Coronary artery (tissue), 2 donors: Measurements from ENCODE around the gene CA9.

Experiments
- DNase-seq: peaks from one replicate; pipeline ENCODE4 v3.0.0-alpha.2; 2017; ENCODE audit warnings: low spot score
- H3K27ac ChIP-seq, 2 donors: fragments of 200-600 bp; sonication (generic); one replicate each; pipeline ENCODE4 v1.5.1; 2016 to 2019
- H3K4me3 ChIP-seq: fragments of 200-600 bp; sonication (generic); 2 replicates; pipeline ENCODE4 v1.5.1; 2016; ENCODE audit warnings: mild to moderate bottlenecking, moderate library complexity
- TF ChIP-seq, protein P1 (sequence below): fragments of 200-600 bp; sonication (generic); IDR thresholded peaks from one replicate; pipeline ENCODE4 v1.5.1; 2019; ENCODE audit warnings: antibody characterized with exemption

CA9 gene

DNA sequence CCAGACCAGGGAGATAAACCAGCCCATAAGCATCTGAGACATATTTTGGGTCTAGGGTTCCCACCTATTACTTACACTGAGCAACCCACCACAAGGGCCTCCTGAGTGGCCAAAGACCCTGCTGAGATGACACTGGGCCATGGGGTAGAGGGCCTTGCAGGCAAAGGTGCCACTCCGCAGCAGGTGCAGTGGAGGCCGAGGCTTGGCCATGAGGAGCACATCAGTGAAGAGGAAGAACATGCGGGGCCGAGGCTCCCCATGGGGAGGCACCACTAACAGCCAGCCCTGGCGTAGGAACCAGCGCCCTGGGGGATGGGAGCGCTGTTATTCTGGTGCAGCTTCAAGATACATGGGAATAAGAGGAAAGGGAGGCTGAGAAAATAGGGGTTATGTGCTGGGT, 11.3 kb upstream of the CA9 start:
- Histone ChIP-seq H3K27ac (peak overlapping the region; percentile 99), H3K4me3 (no peak overlapping the region)
- TF ChIP-seq, protein P1, sequence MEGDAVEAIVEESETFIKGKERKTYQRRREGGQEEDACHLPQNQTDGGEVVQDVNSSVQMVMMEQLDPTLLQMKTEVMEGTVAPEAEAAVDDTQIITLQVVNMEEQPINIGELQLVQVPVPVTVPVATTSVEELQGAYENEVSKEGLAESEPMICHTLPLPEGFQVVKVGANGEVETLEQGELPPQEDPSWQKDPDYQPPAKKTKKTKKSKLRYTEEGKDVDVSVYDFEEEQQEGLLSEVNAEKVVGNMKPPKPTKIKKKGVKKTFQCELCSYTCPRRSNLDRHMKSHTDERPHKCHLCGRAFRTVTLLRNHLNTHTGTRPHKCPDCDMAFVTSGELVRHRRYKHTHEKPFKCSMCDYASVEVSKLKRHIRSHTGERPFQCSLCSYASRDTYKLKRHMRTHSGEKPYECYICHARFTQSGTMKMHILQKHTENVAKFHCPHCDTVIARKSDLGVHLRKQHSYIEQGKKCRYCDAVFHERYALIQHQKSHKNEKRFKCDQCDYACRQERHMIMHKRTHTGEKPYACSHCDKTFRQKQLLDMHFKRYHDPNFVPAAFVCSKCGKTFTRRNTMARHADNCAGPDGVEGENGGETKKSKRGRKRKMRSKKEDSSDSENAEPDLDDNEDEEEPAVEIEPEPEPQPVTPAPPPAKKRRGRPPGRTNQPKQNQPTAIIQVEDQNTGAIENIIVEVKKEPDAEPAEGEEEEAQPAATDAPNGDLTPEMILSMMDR: no peak
- no peak for DNase-seq

DNA sequence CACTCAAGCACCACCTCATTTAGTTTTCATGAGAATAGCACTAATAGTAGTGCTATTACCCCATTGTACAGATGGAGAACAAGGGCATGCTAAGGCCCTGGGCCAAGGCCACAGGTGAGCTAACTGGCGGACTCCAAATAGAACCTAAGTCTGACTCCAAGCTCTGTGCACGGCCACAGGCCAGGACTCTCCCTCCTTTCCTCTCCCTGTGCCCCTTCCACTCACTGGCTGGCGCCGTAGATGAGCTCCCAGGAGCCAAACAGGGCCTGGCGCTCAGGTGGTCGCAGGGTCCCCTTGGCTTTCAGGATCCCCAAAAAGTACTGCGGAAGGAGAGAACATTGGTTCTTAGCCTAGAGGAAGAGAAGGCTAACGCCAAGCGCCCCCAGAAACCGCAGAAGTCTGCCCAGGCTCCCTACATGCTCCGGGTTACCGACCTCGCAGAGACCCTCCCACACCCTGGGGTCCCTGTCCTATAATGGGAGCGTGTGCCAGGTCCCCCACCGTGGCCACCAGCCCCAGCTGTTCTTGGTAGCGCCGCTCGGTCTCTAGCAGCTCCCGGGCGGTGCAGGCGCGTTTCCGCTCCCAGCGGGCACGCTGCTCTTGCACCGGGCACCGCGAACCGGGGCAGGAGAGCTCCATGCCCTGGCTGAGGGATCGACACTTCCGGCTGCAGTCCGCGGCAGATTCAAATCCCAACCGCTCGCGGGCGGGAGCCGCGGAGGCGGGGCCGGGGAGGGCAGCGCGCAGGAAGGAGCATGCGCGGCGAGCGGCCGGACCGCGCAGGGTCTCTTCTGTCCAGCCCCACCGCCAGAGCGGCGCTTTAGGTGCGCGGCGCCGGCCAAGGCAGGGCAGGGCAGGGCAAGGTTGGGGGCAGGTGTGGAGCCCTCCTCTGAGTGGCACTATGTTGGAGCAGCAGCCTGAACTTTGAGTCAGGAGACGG, 8.9 kb upstream of the CA9 start, which contains the start of gene ARHGEF39:
TSS of gene ARHGEF39 (minus strand) at position 665 of the 940 bp plus-strand sequence. CDS start at position 639, 26 bp downstream.
- no peak for DNase-seq
- peak within 1 kb of the TSS; percentile 99 for H3K27ac ChIP-seq
- peak within 1 kb of the TSS; percentile 76 for H3K4me3 ChIP-seq
- TF ChIP-seq, protein P1: no peak

DNA sequence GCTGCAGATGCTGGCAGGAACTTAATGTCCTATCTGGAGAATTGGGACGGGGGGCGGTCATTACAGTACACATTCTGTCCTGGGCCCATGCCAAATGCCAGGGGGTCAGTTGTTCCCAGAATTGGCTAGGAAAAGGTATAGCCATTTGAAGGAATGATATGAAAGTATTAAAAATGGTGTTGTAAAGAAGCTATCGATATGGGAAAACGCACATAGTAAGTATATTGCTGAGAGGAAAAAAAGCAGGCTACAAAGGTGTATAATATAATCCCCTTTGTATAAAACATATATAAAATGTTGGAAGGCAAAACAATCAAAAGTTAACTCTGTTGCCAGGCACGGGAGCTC, 8.3 kb upstream of the CA9 start:
- TF ChIP-seq, protein P1: no peak

DNA sequence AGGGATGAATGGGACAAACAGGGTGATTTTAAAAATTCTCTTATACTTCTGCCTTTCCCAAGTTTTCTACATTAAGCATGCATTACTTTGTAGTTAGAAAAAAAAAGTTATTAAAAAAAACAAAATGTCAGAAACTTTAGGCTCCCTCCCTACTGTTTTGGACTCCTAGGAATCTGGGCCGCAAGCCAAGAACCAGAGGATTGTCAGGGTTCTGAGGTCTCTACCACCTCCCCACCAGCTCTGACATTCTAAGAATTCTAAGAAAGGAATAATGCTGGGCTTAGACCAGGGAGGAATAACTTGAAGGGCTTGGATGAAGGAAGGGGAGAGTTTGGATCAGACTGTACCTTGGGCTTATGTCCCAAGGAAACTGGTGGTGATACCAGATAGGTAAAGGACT, 7.7 kb upstream of the CA9 start:
- Histone ChIP-seq H3K4me3 (no peak overlapping the region), H3K27ac (no peak overlapping the region)
- TF ChIP-seq, protein P1: no peak
- no peak for DNase-seq

More for the DNA sequence above, 8.3 kb upstream of the CA9 start:
- no peak for DNase-seq
- Histone ChIP-seq H3K4me3 (peak overlapping the region; percentile 76), H3K27ac (peak overlapping the region; percentile 99)

DNA sequence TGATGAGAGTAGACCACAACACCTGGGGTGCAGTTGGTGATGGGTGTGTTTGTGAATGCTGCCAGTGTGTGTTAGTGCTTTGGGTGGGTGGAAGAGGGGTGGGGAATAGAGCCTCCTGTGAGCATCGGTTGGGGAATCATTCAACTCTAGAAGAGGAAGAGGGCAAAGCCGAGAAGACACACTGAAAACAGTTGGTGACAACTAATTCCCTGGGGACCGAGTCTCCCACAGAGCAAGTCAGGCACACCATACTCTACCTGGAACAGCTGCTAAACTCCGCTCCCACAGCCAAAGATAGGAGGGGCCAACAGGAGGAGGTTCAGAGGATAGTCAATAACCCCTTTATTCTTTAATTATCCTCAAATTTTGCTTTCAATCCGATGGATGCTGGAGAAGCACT, 7.2 kb upstream of the CA9 start:
- TF ChIP-seq, protein P1: no peak
- no peak for DNase-seq
- Histone ChIP-seq H3K27ac (no peak overlapping the region), H3K4me3 (no peak overlapping the region)

DNA sequence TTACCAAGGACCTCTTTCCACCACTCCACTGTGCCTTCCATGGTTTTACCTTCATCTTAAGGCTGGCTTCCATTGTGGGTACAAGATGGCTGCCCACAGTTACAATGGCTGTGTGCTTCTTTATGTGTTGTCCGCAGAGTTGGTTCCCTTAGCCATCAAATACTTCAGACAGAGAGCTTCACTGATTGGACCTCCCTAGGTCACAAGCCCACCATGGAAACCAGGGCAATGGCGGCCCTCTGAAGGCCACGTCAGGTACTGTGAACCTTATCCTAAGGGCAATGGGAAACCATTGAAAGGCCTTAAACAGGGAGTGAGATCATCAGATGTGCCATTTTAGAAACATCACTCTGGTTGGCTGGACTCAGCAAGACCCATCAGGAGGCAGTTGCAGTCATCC, 5.8 kb upstream of the CA9 start:
- DNase-seq: no peak
- no peak overlapping the region for H3K4me3 ChIP-seq
- TF ChIP-seq, protein P1: no peak
- no peak overlapping the region for H3K27ac ChIP-seq
